ENCODE data around the gene PAIP2. TPM values are rescaled to one million over a fixed set of nuclear protein-coding genes. Genes with fewer than 3 reads are reported as not detected.

PAIP2 gene
- total and polyA plus RNA-seq, 10 donors, result 73.2 to 119 (median 92.6) TPM

DNA sequence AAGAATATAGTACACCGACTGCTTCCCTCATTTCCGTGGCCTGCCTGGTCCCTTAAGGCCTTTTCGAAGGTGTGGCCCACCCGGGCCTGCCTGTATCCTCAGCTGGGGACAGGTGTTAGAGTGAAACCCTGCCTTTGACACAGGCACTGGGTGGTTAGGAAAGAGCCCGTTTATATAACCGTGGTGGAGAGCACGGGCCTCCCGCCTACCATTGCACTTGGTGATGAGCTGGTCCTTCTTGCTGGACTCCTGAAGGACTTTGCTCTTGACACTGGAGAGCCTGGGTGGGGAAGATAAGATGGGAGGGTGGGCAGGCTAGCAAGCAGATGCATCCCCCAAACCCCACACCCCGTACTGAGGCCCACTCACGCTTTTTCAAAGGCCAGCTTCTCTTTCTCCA lies 59.9 kb downstream of the PAIP2 start:
- DNase-seq, result no peak
- Histone ChIP-seq H3K27ac (no peak overlapping the region), H3K27me3 (replicated peaks in 1 of 7) (no peaks in the 10 kb centered on the region), H3K9me3 (no peaks in the 10 kb centered on the region), H3K4me3 (no peak overlapping the region), H3K36me3 (peaks cover 0 to 16% (median 0%) of the 10 kb centered on the region in 6 donors), H3K4me1 (peaks cover 9 to 33% (median 20%) of the 10 kb centered on the region in 6 donors)
- 91 to 96% (median 91%) methylated on average over 10 of the region's 10 CpGs for WGBS, 5 donors
- intact Hi-C loops (cut with DNase I; ENCODE audit: low total_unique reads), result no loop called here
- TF ChIP-seq POLR2A (IDR thresholded peaks at IDR 0.05) (no peak), POLR2AphosphoS5 (IDR thresholded peaks at IDR 0.05) (no peak)
- TF ChIP-seq, protein P1, sequence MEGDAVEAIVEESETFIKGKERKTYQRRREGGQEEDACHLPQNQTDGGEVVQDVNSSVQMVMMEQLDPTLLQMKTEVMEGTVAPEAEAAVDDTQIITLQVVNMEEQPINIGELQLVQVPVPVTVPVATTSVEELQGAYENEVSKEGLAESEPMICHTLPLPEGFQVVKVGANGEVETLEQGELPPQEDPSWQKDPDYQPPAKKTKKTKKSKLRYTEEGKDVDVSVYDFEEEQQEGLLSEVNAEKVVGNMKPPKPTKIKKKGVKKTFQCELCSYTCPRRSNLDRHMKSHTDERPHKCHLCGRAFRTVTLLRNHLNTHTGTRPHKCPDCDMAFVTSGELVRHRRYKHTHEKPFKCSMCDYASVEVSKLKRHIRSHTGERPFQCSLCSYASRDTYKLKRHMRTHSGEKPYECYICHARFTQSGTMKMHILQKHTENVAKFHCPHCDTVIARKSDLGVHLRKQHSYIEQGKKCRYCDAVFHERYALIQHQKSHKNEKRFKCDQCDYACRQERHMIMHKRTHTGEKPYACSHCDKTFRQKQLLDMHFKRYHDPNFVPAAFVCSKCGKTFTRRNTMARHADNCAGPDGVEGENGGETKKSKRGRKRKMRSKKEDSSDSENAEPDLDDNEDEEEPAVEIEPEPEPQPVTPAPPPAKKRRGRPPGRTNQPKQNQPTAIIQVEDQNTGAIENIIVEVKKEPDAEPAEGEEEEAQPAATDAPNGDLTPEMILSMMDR (IDR thresholded peaks at IDR 0.05 in 8 of 11, conservative IDR thresholded peaks at IDR 0.05 in 3 of 11), result no peak

DNA sequence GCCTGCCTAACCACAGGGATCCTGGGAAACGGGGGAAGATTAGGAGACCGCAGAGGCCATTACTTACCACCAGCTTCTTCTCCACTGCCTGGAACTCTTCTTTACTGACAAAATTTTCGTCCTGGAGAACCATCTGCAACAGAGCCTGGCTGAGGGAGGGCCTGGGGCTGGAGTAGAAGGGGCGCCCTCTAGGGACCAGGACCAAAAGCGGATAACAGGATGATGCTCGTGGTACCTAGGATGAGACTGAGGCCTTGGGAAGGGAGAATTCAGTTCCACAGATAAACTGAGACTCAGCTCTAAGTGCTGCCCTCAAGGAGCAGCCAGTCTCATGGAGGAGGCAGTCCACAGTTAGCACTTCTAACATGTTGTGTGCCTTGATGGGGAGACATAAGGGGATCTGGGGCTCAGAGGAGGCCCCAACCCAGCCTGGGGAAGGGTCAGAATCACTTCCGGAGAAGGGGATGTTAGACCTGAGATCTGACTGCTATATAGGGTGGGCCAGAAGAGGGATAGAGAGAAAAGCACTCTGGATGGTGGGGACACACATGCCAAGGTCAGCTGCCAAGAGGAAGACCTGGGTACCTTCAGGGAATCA lies 61.0 kb downstream of the PAIP2 start:
- H3K27ac ChIP-seq, result peak overlapping the region in 5 of 8 donors; percentile 91 to 95 (median 93)
- peaks cover 9 to 33% (median 22%) of the 10 kb centered on the region in 6 donors for H3K4me1 ChIP-seq
- H3K36me3 ChIP-seq, result peaks cover 0 to 16% (median 0%) of the 10 kb centered on the region in 6 donors
- H3K27me3 ChIP-seq (replicated peaks in 1 of 7), result no peaks in the 10 kb centered on the region
- DNase-seq, result no peak
- 57 to 74% (median 69%) methylated on average over 7 of the region's 7 CpGs for WGBS, 5 donors
- peak overlapping the region in 1 of 8 donors; percentile 73 for H3K4me3 ChIP-seq
- intact Hi-C loops (cut with DNase I; ENCODE audit: low total_unique reads), result no loop called here
- no peaks in the 10 kb centered on the region for H3K9me3 ChIP-seq
- no peak for TF ChIP-seq POLR2A (IDR thresholded peaks at IDR 0.05)
- TF ChIP-seq, protein P1 (IDR thresholded peaks at IDR 0.05 in 8 of 11, conservative IDR thresholded peaks at IDR 0.05 in 3 of 11), result peak in 6 of 11 experiments; percentile 22 to 49 (median 40)

DNA sequence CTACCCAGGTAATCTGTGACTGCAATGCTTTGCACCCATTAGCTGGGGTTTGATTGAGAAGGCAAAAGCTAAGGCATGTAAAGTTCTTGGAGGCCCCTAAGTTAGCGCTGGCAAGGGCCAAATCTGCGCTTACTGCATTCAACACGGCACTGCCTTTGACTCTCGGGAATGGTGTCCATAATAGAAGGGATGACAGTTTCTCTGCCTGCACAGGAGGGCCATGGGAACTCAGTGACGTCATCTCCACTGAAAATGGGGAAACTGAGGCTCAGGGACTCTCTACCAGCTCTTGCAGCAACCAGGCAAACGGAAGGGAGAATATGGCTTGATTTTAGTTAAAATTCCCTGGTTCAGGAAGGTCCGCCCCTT lies 61.7 kb downstream of the PAIP2 start:
- Histone ChIP-seq H3K27ac (peak overlapping the region; percentile 77 to 95 (median 92)), H3K9me3 (no peaks in the 10 kb centered on the region), H3K27me3 (replicated peaks in 1 of 7) (no peaks in the 10 kb centered on the region), H3K4me1 (peaks cover 9 to 39% (median 26%) of the 10 kb centered on the region in 6 donors), H3K4me3 (peak overlapping the region; percentile 41 to 73 (median 53)), H3K36me3 (peaks cover 0 to 16% (median 0%) of the 10 kb centered on the region in 6 donors)
- WGBS, 5 donors, result 15 to 35% (median 22%) methylated on average over 5 to 7 of the region's 7 CpGs
- intact Hi-C loops (cut with DNase I; ENCODE audit: low total_unique reads), result no loop called here
- DNase-seq, result no peak
- TF ChIP-seq POLR2AphosphoS5 (IDR thresholded peaks at IDR 0.05) (no peak), POLR2A (IDR thresholded peaks at IDR 0.05) (no peak)
- TF ChIP-seq, protein P1 (IDR thresholded peaks at IDR 0.05 in 8 of 11, conservative IDR thresholded peaks at IDR 0.05 in 3 of 11), result no peak

DNA sequence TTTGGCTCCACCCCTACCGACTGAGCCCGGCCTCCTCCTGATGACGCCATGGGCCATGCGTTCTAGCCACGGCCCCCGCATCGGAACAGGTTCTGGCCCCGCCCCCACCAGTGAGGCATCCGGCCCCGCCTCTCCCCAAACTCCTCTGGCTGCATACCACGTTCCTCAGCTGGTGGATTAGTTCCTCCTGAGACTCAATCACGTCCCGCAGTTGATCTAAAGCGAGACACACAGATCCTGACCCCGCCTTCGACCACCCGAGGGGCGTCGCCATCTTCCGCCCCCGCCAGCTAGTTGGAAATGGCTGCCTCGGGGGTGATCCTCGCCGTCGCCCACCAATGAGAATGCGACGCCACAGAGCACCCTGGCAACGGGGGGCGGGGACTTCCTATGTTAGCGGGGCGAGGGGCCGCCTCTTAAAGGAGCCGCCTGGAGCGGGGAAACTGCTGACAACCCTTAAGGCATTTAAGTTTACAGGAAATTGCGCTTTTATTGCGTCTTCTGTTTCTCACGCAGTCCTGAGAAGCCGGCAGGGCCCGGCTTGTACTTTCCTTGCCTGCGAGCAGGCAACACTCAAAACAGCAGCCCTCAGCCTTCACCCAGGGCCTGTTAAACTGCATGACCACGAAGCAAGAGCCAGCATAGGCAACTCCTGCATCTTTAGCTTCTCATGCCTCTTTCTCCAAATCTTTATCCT lies 62.3 kb downstream of the PAIP2 start, which contains the start of gene SPATA24:
Gene SPATA24 (minus strand): TSS at position 303 of the 697 bp plus-strand sequence. CDS start 29 bp downstream, at position 274.
- Histone ChIP-seq H3K9me3 (no peaks in the 10 kb centered on the region), H3K27me3 (replicated peaks in 1 of 7) (no peaks in the 10 kb centered on the region), H3K36me3 (peaks cover 0 to 16% (median 0%) of the 10 kb centered on the region in 6 donors), H3K4me3 (peak within 1 kb of the TSS; percentile 41 to 73 (median 53)), H3K27ac (peak within 1 kb of the TSS; percentile 77 to 95 (median 92)), H3K4me1 (peaks cover 9 to 39% (median 26%) of the 10 kb centered on the region in 6 donors)
- intact Hi-C loops (cut with DNase I; ENCODE audit: low total_unique reads), result no loop called here
- peak; percentile 99 for DNase-seq
- 0 to 1% (median 1%) methylated on average over 35 to 41 of the region's 41 CpGs for WGBS, 5 donors
- TF ChIP-seq POLR2AphosphoS5 (IDR thresholded peaks at IDR 0.05) (peak; percentile 80 to 89 (median 86)), POLR2A (IDR thresholded peaks at IDR 0.05) (peak in 1 of 3 donors; percentile 15)
- TF ChIP-seq, protein P1 (IDR thresholded peaks at IDR 0.05 in 8 of 11, conservative IDR thresholded peaks at IDR 0.05 in 3 of 11), result peak in 3 of 11 experiments; percentile 7 to 14 (median 9)
